Tracheal epithelial cell (primary cell): ENCODE measurements around the gene ART5. TPM values are rescaled to one million over a fixed set of nuclear protein-coding genes. Genes with fewer than 3 reads are reported as not detected.

ENCODE experiments used
- total RNA-seq: library from RNA; depleted of rRNA; stranded (reverse); fragments of >200 nt; gene quantifications from 2 replicates; pipeline ENCODE4 v1.2.1, GENCODE V29; 2014

Gene ART5
- total RNA-seq: not detected in 2 replicates

GRCh38 chr11:3641701-3642070 lies at the start of gene ART5:
TSS of gene ART5 (minus strand) at chr11:3641992. CDS start at chr11:3641862, 130 bp downstream.

GRCh38 chr11:3671334-3672254 lies 29.8 kb upstream of the ART5 start, which contains the start of gene CHRNA10:
TSS of gene CHRNA10 (minus strand) at chr11:3671384. CDS start at chr11:3671312, 72 bp downstream.

GRCh38 chr11:3644817-3645235 lies 3.0 kb upstream of the ART5 start, which contains the start of gene ART1:
TSS of gene ART1 (plus strand) at chr11:3645128. CDS start at chr11:3659214, 14,086 bp downstream.

Other genes starting within 250 kb of the ART5 start
- not detected in 2 replicates for gene ART1, start 3.1 kb upstream of the ART5 start, total RNA-seq
- gene CHRNA10, start 29.4 kb upstream of the ART5 start, total RNA-seq: 0.48 TPM in 1 of 2 replicates, not detected in the other
- gene NUP98, start 155.6 kb upstream of the ART5 start, total RNA-seq: 117 and 149 TPM in 2 replicates
- gene PGAP2, start 166.6 kb upstream of the ART5 start, total RNA-seq: 16.4 and 17.7 TPM in 2 replicates
- 11.3 and 12.6 TPM in 2 replicates for gene RHOG, start 199.0 kb upstream of the ART5 start, total RNA-seq
- gene STIM1, start 213.7 kb upstream of the ART5 start, total RNA-seq: 29.8 and 41.7 TPM in 2 replicates